Stimulated activated CD4-positive, alpha-beta T cell treated with anti-CD3 and anti-CD28 coated beads, Interleukin-12 subunit alpha, Interleukin-12 subunit beta, amount 100 ng/mL, for 4 hours (primary cell): ENCODE data around the gene SKAP1.
"Not testable (repeated sequence)": the region's sequence is repeated elsewhere in the genome, so short reads cannot be mapped to it uniquely, and the experiment has no call there.

Source experiments
- DNase-seq: peaks from one replicate; pipeline ENCODE4 v3.0.0-alpha.2; 2020

Gene SKAP1

DNA sequence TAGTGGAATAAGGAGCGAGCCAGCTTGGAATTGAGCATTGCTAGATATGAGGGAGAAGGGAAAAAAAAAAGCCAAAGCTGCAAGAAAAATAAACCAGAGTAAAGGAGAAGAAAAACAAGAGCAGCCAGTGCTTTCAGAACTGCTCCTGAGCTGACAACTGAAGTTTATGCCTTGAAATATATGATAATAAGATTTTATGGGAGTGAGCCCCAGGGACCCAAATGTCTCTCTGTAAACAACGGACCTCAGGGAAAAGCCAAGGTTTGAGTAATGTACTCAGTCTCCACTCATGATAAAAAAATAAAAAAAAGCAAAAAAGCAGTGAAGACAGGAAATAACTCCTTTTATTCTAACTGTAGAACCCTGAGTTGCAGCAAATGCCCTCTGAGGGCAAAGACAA is 189.9 kb downstream of the SKAP1 start:
- no peak for DNase-seq

DNA sequence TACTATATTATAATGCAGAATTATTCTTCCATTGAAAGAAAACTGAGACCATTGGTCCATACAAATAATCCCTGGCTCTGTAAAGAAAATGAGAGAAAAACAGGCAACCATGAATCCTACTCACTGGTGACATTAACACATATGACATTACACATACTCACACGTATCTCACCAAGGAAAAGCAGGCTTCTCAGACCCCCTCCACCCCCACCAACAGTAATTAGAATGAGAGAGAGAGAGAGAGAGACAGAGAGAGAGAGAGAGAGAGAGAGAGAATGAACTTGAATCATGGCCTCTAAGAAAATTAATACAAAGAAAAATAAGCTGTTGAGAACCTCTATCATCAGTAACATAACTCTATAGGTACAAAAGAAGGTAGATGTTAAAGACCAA is 190.4 kb downstream of the SKAP1 start:
- no peak for DNase-seq

DNA sequence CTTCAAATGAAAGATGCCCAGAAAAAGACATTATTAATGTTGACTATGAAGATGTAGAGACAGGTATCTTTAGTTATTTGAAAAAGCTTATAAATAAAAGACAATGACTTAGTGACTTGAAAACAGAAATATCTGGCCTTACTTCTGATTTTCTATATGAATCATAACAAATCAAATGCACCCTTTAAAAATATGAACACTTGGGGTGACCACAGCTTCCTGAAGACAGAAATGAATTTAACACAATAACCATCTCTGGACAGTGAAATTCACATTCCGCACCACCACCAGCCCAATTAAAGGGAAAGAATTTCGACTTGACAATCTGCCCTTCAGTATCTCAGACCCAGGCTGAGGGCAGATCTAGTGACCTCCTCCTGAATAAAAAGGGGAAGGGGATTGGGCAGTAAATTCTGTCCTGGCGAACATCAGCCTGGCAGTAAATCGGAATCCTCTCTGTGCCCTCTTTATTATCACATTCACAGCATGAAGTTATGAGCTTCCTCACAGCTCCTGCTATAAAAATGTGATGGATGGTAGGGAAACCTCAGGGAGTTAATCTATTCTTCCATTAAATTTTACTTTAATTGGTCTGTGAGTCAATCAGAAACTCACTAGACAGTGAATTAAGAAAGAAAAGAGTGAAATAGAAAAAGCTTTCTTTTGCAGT is 190.9 kb downstream of the SKAP1 start:
- DNase-seq, result no peak

DNA sequence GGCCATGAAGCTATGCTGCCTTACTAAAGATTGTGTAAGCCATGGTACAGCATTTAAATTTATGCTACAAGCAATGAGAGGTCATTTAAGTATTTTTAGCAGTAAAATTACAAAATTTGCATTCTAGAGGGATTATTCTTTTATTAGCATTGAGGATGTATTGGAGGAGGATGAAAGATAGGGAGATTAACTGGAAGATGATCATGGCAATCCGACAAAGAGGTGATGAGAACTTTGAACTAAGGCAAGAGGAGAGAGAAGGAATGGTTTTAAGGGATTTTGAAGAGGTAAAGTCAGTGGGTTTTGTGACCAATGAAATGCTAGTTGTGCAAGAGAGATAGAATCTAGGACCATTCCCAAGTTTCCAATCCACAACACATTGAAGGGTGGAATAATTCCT is 192.6 kb downstream of the SKAP1 start:
- no peak for DNase-seq

DNA sequence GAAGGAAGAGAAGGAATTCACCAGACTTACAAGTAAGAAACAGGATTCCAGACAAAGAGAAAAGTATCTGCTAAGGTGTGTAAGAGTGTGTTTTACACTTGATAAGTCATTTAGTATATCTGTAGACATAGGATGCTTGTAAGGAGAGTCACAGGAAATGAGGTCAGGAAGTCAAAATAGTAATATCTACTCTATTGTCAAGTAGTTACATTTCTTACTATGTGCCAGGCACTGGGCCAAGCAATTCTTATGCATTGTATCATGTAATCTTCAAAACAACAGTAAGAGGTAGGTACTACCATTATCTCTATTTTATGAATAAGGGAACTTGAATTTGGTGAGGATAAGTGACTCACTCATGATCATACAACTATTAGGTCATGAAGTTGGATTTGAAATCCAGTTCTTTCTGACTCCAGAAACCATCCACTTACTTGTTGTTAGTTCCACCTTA is 193.3 kb downstream of the SKAP1 start:
- DNase-seq, result no peak

DNA sequence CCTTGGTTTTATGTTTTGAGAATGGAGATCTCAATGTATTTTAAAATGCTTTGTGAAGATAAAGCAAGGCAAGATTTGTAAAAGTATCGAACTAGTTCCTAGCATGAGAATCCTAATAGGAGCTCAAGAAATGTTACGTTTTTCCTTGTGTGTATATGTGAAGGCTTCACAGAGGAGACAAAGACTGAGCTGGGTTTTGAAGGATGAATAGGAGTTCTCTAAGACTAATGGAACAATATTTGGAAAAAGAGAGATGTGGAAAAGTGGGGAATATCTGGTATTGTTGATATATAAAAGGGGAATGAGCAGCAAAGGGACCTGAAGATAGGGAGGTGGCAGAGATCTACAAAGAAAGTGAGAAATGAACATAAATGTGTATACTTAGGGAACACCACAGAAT is 195.1 kb downstream of the SKAP1 start:
- no peak for DNase-seq

DNA sequence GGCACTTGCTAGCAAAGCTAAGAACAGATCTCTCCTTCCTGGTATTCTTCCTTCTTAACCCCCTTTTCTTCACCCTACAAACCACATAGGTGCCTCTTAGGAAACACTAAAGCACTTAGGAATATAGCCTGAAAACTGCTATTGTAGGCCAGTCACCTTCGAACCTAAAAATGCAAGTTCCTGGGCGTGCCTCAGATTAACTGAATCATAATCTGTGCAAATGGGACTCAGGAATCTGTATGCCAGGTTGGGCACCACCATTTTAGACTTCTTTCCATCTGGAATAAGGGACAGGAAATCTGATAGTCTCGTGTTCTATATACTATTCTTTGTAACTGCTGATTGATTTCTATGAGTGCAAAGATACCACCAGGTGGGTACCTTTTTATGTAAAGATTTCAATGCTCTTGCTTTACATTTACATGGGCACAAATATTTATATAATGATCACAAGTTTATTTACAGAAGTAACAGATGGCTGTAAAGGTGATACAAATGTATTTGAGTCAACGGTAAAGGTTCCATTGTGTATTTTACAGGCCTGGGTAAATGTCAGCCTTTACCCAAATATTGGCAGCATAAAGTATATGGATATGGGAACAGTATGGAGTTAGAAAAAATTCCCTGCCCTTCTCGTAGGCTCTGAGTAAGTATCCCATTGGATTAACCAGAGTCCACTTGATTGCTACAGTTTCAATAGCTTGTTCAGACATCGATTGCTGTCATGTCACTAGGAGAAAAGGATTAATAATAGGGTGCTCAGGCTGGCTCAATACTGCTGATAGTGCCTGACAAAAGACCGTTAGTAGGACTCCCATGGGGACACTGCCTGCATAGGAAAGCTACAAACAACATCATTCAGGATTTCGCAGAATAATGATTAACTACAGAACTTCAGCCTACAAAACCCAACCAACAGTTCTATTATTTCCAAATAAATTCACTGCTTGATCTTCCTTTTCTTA is 197.7 kb downstream of the SKAP1 start:
- no peak for DNase-seq

DNA sequence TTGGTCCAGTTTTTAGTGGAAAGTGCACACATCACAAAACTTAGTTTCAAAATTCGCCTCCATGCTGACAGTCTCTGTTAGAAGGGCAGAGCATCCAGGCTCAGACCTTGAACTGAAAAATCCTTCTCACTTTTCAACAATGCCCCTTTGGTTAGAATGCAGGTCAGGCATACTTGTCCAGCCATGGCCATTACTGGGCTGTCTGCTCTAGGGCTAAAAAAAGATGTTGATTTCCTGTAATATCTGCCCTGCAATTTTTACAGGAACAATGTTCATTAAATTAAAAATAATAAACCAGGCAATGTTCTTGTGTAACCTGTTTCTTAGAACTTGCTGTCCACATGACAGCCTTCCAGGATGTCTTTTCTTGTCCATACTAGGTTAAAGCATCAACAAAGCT is 200.1 kb downstream of the SKAP1 start:
- DNase-seq, result no peak

DNA sequence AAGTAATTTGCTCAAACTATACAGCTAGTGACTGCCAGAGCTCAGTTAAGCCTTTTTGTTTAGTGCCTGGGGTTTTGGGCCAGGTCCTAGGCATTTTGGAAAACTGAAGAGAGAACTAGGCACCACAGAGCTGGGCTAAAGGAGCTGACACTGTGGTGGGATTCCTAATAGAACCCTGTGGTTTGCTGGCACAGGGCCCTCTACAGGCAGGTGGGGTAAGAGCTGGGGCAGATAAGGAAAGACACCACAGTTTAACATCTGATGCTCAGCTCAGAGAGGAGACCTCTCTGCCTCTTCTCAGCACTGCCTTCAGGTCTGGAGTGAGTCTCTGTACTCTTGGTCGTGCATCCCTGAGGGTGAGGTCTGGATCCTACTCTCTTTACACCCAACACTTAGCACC is 201.3 kb downstream of the SKAP1 start:
- DNase-seq, result no peak

DNA sequence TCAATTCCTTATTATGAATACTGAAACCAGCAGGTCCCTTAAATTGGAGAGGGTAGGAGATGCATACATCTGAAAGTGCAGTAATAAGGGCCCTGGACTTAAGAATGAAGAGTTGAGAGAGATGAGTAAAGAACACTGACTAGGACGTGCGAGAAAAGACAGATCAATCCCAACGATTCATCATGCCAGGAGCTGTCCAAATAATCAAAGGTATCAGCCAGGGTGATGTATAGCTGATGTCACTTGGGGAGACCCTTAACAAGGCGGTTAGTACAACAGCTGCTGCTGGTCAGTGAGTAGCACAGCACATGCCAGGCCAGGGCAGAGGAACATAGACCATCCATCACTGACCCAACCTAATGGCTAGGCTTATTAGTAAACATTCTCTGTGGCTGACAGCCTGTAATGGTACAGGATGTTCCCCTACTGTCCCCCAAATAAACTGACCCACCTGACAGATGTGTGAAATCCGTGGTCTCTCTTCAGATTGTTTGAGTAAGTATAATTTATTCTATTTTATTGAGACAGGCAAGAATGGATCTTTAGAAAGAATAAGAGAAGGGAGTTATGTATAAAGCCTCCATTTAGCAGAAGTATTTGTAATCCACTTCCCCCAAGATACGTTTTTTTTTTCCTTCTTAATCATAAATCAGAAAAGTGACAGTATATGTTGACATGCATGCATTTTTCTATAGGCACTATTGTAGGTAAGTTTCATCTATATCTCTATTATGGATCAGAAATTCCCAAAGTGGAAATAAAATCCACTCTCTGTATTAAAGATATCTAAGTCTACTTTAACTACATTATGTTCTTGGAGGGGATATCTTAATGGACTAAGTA is 204.1 kb downstream of the SKAP1 start:
- DNase-seq, result no peak

DNA sequence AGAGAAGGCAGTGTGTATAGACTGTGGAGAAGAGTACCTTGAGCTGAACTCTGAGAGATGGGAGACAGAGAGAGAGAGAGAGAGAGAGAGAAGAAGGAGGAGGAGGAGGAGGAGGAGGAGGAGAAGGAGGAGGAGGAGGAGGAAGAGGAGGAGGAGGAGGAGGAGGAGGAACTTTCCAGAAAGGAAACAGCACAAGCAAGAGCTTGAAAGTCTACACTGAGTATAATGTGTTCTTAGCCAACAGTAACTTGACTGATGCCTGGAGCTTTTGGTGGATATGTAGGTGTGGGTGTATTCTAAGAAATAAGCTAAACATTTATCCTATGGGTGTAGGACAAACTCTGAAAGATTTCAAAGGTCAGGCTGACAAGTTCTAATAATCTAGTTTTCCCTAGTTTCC is 206.1 kb downstream of the SKAP1 start:
- no peak for DNase-seq

DNA sequence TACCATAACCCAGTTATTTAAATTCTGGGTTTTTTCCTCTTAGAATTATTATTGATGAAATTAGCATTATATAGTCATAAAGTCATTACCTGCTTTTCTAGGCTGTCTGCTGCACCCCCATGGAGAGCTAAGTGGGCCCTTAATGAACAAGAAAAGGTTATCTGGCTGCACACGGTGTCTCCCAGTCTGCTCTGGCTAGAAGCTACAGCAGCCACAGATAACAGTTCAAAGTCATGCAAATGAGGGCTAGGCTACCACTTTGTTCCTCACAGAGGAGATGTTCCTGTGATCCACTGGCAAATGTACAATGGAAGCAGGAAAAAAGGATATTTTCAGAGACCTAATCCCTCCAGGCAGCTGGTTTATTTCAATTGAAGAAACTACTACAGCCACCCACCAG is 210.4 kb downstream of the SKAP1 start:
- DNase-seq, result no peak

DNA sequence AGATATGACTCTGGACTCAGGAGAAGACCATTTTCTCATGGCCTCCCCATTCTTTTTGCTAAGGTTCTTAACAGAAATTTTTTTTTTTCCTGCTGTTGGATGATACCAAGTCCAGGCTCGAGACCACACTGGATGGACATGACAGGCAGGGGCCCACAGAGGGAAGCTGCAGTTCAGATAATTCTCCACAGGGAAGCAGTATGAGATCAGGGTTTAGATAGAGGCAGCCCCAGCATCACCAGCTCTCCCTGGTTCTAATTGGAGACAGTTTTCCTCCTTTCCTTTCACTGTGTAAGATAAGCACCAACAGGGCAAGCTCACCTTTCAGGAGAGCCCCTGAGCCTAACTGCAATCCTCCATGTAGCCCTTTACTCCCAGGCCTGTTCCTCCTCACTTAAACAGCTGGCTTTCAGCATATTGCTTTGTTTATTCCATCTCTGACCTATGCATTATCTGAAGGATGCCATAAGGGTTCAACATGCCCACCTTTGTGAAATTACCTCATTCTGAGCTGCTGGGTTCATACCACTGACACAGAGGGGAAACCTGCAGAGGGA is 214.4 kb downstream of the SKAP1 start:
- no peak for DNase-seq

DNA sequence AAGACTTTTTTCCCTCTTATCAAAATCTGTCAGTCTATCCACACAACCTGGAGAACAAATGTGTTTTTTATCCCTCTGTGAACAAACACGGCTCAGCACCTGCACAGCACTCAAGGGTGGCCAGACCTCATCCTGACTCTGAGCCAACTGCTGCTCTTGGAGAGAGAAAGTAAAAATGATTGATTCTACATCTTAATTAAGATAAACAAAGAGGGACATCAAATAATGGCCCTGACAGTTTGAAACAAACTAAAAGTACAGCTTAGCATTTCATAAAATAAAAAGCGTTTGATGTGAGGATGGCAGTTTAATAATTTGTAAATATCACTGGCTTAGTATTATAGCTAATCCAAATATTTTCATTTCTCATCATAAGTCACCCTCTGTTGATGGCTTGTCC is 216.2 kb downstream of the SKAP1 start:
- DNase-seq, result no peak

DNA sequence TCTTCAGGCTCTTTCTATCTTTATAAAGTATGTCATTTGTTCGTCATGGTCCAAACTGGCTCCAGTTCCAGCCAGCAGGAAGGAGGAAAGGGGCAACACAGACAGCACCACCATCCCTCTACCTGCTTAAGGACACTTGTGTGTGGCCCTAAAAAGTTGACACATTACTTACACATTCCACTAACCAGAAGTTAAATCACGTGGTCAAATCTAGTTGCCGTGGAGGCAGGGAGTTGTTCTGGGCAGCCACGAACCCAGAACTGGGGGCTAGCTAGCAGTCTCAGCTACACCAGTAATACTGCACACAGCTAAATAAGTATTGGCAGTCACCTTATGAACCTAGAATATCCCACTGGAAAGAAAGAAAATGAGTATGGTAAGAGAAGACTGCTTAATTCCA is 218.2 kb downstream of the SKAP1 start:
- DNase-seq, result no peak

DNA sequence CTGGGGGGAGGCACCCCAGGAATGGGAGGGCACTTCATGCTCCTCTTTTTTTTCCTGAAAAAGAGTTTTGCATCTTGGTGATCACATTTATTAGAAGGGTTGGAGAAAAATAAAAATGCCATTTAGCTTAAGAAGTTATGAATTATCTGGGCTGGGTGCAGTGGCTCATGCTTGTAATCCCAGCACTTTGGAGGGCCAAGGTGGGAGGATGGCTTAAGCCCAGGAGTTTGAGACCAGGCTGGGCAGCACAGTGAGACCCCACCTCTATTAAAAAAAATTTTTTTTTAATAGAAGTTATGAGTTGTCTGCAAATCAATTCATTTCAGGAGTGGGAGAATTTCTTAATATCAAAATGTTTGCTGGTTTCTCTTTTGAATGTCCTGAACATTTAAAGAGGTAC is 219.0 kb downstream of the SKAP1 start:
- no peak for DNase-seq

DNA sequence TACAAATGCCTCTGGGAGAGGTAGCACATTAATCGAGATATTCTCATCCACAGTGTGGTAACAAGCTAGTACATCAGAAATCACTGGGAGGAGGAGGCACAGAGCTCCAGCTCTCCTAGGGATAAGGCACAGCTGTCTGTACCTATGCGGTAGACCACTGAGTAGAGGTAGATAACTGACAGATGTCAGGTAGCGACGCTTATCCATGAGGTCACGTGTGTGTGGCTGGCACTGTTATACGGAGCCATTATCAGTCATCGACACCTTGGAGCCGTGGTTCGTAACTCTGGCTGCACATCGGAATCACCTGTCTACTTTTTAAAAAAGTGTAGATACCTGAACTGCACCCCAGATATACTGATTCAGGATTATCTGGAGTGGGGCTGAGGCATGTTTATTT is 220.0 kb downstream of the SKAP1 start:
- DNase-seq, result no peak

DNA sequence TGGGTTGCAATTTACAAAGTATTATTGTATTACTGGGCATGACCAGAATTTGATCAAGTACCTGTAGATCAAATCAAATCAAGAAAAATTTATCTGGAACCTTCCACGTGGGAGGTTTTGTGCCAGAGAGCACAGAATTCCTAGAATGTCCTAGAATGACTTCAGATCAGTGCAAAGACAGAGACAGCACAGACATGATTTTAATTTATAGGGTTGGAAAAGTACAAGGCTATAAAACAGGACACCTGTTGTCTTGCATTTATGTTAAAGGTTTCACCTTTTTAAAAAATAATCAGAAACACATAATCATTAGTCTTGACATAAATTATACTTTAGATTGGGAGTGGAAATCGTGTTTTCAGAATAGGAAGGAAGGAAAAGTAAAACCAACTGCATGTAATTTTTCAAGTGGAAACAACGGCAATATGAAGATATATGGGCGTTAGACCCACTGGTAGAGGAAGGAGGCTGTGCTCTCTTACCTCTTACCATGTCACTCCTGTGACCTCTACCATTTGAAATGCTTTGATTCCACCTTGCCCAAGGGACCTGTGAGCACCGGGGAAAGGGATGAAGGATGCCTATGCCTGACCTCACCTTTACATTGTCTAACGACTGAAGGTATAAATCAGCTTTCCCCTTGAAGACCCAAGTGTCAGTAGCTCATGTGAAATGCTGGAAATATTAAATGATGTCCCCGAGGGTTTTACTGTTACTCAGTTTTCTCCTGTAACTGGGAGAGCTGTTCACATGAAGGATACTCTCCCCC is 222.1 kb downstream of the SKAP1 start:
- DNase-seq, result no peak

DNA sequence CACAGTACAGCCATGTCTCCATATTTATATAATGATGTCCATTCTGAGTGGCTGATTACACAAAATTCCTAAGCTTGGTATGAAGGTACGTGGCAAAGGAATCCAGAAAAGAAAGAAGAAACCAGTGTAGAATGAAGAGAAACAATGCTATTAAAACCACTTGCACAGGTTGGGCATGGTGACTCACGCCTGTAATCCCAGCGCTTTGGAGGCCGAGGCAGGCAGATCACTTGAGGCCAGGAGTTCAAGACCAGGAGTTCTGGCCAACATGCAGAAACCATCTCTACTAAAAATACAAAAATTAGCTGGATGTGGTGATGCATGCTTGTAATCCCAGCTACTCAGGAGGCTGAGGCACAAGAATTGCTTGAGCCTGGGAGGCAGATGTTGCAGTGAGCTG is 223.0 kb downstream of the SKAP1 start:
- DNase-seq, result not testable (repeated sequence)

DNA sequence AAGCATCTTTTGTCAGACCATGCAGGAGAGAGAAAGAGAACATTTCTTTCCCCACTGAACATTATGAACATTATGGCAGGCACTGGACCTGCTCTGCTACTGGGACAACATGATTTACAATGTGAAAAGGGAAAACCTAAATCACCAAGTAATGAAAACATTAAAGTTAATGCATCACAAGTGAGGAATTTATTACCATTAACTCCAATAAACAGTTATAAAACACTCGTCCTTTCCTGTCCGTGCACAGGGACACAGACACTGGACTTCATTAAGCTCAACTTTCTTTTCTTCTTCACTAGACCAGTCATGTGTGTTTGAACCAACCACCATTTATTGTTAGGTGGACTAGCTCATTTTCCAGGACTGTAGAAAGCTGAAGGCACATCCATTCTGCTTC is 227.1 kb downstream of the SKAP1 start:
- no peak for DNase-seq

DNA sequence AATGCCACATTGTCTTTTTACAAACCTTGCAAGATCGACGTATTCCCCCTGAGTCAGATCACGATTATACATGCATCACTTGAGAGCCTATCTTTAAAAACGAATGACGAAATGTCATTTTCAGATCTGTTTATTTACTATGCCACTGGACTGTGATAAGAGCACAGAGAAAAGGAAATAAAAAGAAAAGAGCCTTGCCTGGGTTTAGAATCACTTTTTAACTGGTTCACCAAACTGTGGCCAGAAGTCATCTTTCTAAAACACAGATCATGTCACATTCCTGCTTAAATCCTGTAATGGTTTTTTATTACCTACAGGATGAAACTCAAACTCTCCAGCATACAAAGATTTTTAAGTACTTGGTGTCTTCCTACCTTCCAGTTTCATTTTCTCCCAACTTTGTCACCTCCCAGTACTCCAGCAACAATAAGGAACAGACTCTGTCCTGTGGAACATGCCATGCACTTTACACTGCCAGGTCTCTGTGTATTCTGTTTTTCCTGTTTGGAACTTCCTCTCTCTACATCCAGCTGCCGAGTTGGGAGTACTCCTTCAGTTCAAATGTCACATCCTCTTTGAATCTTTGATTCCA is 231.0 kb downstream of the SKAP1 start:
- no peak for DNase-seq

DNA sequence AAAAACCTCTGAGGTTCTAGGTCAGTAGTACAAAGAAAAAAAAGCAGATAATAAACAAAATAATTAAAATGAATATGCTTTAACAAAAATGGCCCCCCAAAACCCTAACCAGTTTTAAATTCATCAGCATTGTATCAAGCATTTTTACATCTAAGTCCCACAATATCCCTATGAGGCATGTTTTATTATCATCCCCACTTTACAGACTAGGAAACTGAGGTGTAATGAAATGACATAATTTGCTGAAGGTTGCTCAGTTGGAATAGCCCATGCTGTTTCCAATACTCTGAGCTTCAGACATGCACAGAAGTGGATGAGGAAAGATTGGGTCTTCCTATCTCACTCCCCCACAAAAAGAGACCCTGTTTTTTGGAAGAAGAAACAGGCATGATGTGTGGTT is 234.1 kb downstream of the SKAP1 start:
- DNase-seq, result no peak
